ENCODE results near the gene GMNC. TPM values are rescaled to one million over a fixed set of nuclear protein-coding genes. Genes with fewer than 3 reads are reported as not detected.

GMNC gene
- total and polyA plus RNA-seq, 2 donors: 0.26 TPM; not detected in 1

GRCh38 chr3:190826018-190826417 is 36.5 kb downstream of the GMNC start:
- Histone ChIP-seq H3K4me3 (ENCODE audit: low read depth, low read length) (no peak overlapping the region), H3K27ac (ENCODE audit: low read depth) (no peak overlapping the region), H3K4me1 (ENCODE audit: insufficient read depth) (no peaks in the 10 kb centered on the region), H3K36me3 (ENCODE audit: insufficient read depth) (no peaks in the 10 kb centered on the region)
- DNase-seq (ENCODE audit: extremely low spot score): no peak
- 57% methylated on average over 2 of the region's 2 CpGs for WGBS

- DNase-seq (ENCODE audit: extremely low spot score): no peak
- H3K4me3 ChIP-seq (ENCODE audit: low read depth, low read length): no peak overlapping the region
- H3K36me3 ChIP-seq (ENCODE audit: insufficient read depth): no peaks in the 10 kb centered on the region
- no peaks in the 10 kb centered on the region for H3K4me1 ChIP-seq (ENCODE audit: insufficient read depth)
- H3K27ac ChIP-seq (ENCODE audit: low read depth): no peak overlapping the region
- WGBS: 94% methylated on average over 4 of the region's 4 CpGs
Measured at GRCh38 chr3:190825386-190826016, 37.0 kb downstream of the GMNC start.

- Histone ChIP-seq H3K36me3 (ENCODE audit: insufficient read depth) (no peaks in the 10 kb centered on the region), H3K27ac (ENCODE audit: low read depth) (no peak overlapping the region), H3K4me1 (ENCODE audit: insufficient read depth) (no peaks in the 10 kb centered on the region), H3K4me3 (ENCODE audit: low read depth, low read length) (no peak overlapping the region)
- no peak for DNase-seq (ENCODE audit: extremely low spot score)
- 41% methylated on average over 14 of the region's 14 CpGs for WGBS
Measured at GRCh38 chr3:190811775-190812480, 50.6 kb downstream of the GMNC start.

GRCh38 chr3:190810957-190811356 is 51.5 kb downstream of the GMNC start:
- no peak overlapping the region for H3K4me3 ChIP-seq (ENCODE audit: low read depth, low read length)
- no peak for DNase-seq (ENCODE audit: extremely low spot score)
- no peaks in the 10 kb centered on the region for H3K36me3 ChIP-seq (ENCODE audit: insufficient read depth)
- 78% methylated on average over 4 of the region's 4 CpGs for WGBS
- H3K4me1 ChIP-seq (ENCODE audit: insufficient read depth): no peaks in the 10 kb centered on the region
- H3K27ac ChIP-seq (ENCODE audit: low read depth): no peak overlapping the region

GRCh38 chr3:190809351-190809750 is 53.1 kb downstream of the GMNC start:
- no peak overlapping the region for H3K27ac ChIP-seq (ENCODE audit: low read depth)
- H3K4me1 ChIP-seq (ENCODE audit: insufficient read depth): no peaks in the 10 kb centered on the region
- no peak for DNase-seq (ENCODE audit: extremely low spot score)
- no peak overlapping the region for H3K4me3 ChIP-seq (ENCODE audit: low read depth, low read length)
- no peaks in the 10 kb centered on the region for H3K36me3 ChIP-seq (ENCODE audit: insufficient read depth)
- 69% methylated on average over 2 of the region's 2 CpGs for WGBS

- WGBS: 46% methylated on average over 4 of the region's 4 CpGs
- Histone ChIP-seq H3K4me1 (ENCODE audit: insufficient read depth) (no peaks in the 10 kb centered on the region), H3K27ac (ENCODE audit: low read depth) (no peak overlapping the region), H3K36me3 (ENCODE audit: insufficient read depth) (no peaks in the 10 kb centered on the region), H3K4me3 (ENCODE audit: low read depth, low read length) (no peak overlapping the region)
- no peak for DNase-seq (ENCODE audit: extremely low spot score)
Measured at GRCh38 chr3:190807719-190808375, 54.6 kb downstream of the GMNC start.

Measured in urinary bladder (tissue), 4 donors.